ENCODE data around the gene BAIAP2L1. TPM values are rescaled to one million over a fixed set of nuclear protein-coding genes. Genes with fewer than 3 reads are reported as not detected.

The BAIAP2L1 gene
- total and polyA plus RNA-seq, 9 of the 15 experiments (the other 6 are each of a cell fraction or from before 2014, with no cell fraction given) = 4.2 to 29.8 (median 15.5) TPM

DNA sequence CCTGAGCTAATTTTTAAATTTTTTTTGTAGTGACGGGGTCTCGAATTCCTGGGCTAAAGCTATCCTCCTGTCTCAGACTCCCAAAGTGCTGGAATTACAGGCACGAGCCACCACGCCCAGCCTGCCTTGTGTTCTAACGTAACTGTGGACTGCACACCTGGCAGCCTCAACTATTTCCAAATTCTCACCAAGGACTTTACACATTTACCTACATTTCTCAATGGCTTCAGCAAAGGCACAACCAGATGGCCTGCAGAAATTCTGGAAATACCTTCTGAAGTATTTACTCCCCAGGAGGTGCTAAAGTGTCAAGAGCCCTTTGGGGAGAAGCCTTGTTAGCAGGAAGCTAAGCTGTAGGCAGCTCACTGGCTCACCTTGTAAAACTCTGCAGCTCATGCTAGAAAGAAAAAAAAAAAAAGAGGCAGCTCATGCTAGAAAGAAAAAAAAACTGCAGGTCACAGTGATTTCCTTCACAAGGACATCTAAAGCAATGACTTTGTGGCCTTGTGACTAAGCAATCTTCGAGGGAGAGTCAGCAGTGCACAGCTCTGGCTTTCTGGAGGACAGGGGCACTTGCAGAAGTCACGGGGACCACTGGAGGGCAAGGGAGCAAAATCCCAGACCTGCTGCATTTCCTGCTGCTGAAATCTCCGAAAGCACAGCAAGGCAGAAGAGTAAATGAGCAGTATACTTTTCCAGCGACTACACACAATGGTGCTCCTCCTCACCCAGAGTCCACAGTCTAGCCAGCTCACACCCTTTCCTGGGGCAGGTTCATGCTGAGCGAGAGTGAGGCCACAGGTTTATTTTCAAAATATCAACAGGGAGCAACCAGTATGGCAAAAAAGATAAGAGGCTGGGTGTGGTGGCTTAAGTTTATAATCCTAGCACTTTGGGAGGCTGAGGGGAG is 40.4 kb downstream of the BAIAP2L1 start (continued):
- TF ChIP-seq SMAD1 (IDR thresholded peaks at IDR 0.05; ENCODE audit: low read depth, low read length, partially characterized antibody) = no peak
- TF ChIP-seq, protein P1, sequence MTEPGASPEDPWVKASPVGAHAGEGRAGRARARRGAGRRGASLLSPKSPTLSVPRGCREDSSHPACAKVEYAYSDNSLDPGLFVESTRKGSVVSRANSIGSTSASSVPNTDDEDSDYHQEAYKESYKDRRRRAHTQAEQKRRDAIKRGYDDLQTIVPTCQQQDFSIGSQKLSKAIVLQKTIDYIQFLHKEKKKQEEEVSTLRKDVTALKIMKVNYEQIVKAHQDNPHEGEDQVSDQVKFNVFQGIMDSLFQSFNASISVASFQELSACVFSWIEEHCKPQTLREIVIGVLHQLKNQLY (CRISPR knock-in tag; conservative IDR thresholded peaks at IDR 0.05) = no peak
- no peak for TF ChIP-seq IRF2 (CRISPR knock-in tag; IDR thresholded peaks at IDR 0.05)
- TF ChIP-seq STAT6 (CRISPR knock-in tag; IDR thresholded peaks at IDR 0.05) = no peak
- peak; percentile 39; the same call in 1 of the 2 replicates for TF ChIP-seq FOSL1 (tag; conservative IDR thresholded peaks at IDR 0.05)
- no peak for TF ChIP-seq NR2F6 (CRISPR knock-in tag; IDR thresholded peaks at IDR 0.05)
- TF ChIP-seq ZNF121 (CRISPR knock-in tag; conservative IDR thresholded peaks at IDR 0.05) = no peak
- no peak for TF ChIP-seq FOXA1 (IDR thresholded peaks at IDR 0.05; ENCODE audit: borderline replicate concordance)
- no peak for TF ChIP-seq HINFP (tag; conservative IDR thresholded peaks at IDR 0.05; ENCODE audit: low read depth)
- no peak for TF ChIP-seq MLLT1 (IDR thresholded peaks at IDR 0.05)
- TF ChIP-seq ZNF253 (CRISPR knock-in tag; conservative IDR thresholded peaks at IDR 0.05) = no peak
- TF ChIP-seq MAX (CRISPR knock-in tag; IDR thresholded peaks at IDR 0.05) = no peak
- TF ChIP-seq POLR2B (IDR thresholded peaks at IDR 0.05; ENCODE audit: low read depth, partially characterized antibody) = no peak
- peak; percentile 88 for TF ChIP-seq DPF2 (IDR thresholded peaks at IDR 0.05)
- no peak for TF ChIP-seq HMG20B (CRISPR knock-in tag; IDR thresholded peaks at IDR 0.05)
- TF ChIP-seq SIRT6 (IDR thresholded peaks at IDR 0.05; ENCODE audit: low read depth, low read length) = no peak
- no peak for TF ChIP-seq BRD9 (IDR thresholded peaks at IDR 0.05; ENCODE audit: low read depth, partially characterized antibody)
- no peak for TF ChIP-seq YBX1 (IDR thresholded peaks at IDR 0.05)
- TF ChIP-seq BHLHE40 (IDR thresholded peaks at IDR 0.05; ENCODE audit: low read length) = 0 out of 2 replicates have a peak, but pooled peaks have one; percentile 45
- no peak for TF ChIP-seq NCOA4 (IDR thresholded peaks at IDR 0.05; ENCODE audit: partially characterized antibody)
- no peak for TF ChIP-seq ZNF224 (CRISPR knock-in tag; IDR thresholded peaks at IDR 0.05)
- no peak for TF ChIP-seq HIVEP1 (CRISPR knock-in tag; IDR thresholded peaks at IDR 0.05)
- TF ChIP-seq RNF2 (IDR thresholded peaks at IDR 0.05) = no peak
